DMS 273 (cell line): ENCODE results near the gene BCCIP.

Experiments
- DNase-seq: peaks from one replicate; lab custom pipeline; 2025; ENCODE audit not compliant: unreplicated experiment; lab: John Stamatoyannopoulos, UW

The BCCIP gene

GRCh38 chr10:125883211-125883610 lies 59.9 kb downstream of the BCCIP start:
- DNase-seq, result no peak
